ENCODE data around the gene CES3. TPM values are rescaled to one million over a fixed set of nuclear protein-coding genes. Genes with fewer than 3 reads are reported as not detected.
A peak's percentile ranks its signal among the peaks of the same experiment; 100 is the strongest.

Gene CES3
- total and polyA plus RNA-seq, 11 donors, result 0.08 to 1.7 (median 0.88) TPM

GRCh38 chr16:66996324-66996982, 35.4 kb downstream of the CES3 start:
- intact Hi-C loops (cut with DNase I), result no loop called here
- DNase-seq, result peak in 2 of 5 donors; percentile 18 to 73
- Histone ChIP-seq H3K27me3 (no peaks in the 10 kb centered on the region), H3K4me3 (no peak overlapping the region), H3K27ac (peak overlapping the region in 11 of 12 donors; percentile 36 to 83 (median 63)), H3K9me3 (no peaks in the 10 kb centered on the region), H3K4me1 (peaks cover 0 to 35% (median 12%) of the 10 kb centered on the region in 12 donors), H3K36me3 (no peaks in the 10 kb centered on the region)
- TF ChIP-seq POLR2A (IDR thresholded peaks at IDR 0.05), result no peak
- TF ChIP-seq CTCF (IDR thresholded peaks at IDR 0.05), result no peak
- 50 to 70% (median 60%) methylated on average over 2 to 6 of the region's 6 CpGs for WGBS, 4 donors
- ATAC-seq, result peak; percentile 83 to 89 (median 86)

GRCh38 chr16:66996983-66997358, 35.9 kb downstream of the CES3 start:
- peak; percentile 50 to 75 (median 54) for ATAC-seq
- 35 to 47% (median 41%) methylated on average over 3 of the region's 3 CpGs for WGBS, 4 donors
- TF ChIP-seq CTCF (IDR thresholded peaks at IDR 0.05), result no peak
- no peak for TF ChIP-seq POLR2A (IDR thresholded peaks at IDR 0.05)
- Histone ChIP-seq H3K27ac (peak overlapping the region in 11 of 12 donors; percentile 36 to 83 (median 68)), H3K36me3 (no peaks in the 10 kb centered on the region), H3K9me3 (no peaks in the 10 kb centered on the region), H3K4me1 (peaks cover 0 to 35% (median 14%) of the 10 kb centered on the region in 12 donors), H3K27me3 (no peaks in the 10 kb centered on the region), H3K4me3 (no peak overlapping the region)
- DNase-seq, result no peak
- intact Hi-C loops (cut with DNase I), result no loop called here

- Histone ChIP-seq H3K27me3 (peaks cover 0 to 8% (median 0%) of the 10 kb centered on the region in 9 donors), H3K27ac (peak overlapping the region in 4 of 12 donors; percentile 20 to 65 (median 49)), H3K4me3 (peak overlapping the region; percentile 22 to 65 (median 57)), H3K4me1 (peaks cover 0 to 35% (median 14%) of the 10 kb centered on the region in 12 donors), H3K9me3 (no peaks in the 10 kb centered on the region), H3K36me3 (no peaks in the 10 kb centered on the region)
- DNase-seq (peak; percentile 35 to 77 (median 61)), ATAC-seq (peak in 3 of 4 donors; percentile 22 to 45 (median 36))
- no peak for TF ChIP-seq CTCF (IDR thresholded peaks at IDR 0.05)
- TF ChIP-seq POLR2A (IDR thresholded peaks at IDR 0.05), result peak in 1 of 2 donors; percentile 15
- intact Hi-C loops (cut with DNase I), result no loop called here
- 3 to 13% (median 6%) methylated on average over 37 to 89 of the region's 89 CpGs for WGBS, 4 donors
These were observed 39.6 kb downstream of the CES3 start for GRCh38 chr16:67000384-67001351.

GRCh38 chr16:67001726-67002125, 40.7 kb downstream of the CES3 start:
- Histone ChIP-seq H3K4me3 (no peak overlapping the region), H3K27ac (no peak overlapping the region), H3K36me3 (no peaks in the 10 kb centered on the region), H3K27me3 (peaks cover 0 to 8% (median 0%) of the 10 kb centered on the region in 9 donors), H3K4me1 (peaks cover 0 to 25% (median 13%) of the 10 kb centered on the region in 12 donors), H3K9me3 (no peaks in the 10 kb centered on the region)
- no peak for TF ChIP-seq POLR2A (IDR thresholded peaks at IDR 0.05)
- no peak for TF ChIP-seq CTCF (IDR thresholded peaks at IDR 0.05)
- ATAC-seq (no peak), DNase-seq (no peak)
- intact Hi-C loops (cut with DNase I), result no loop called here
- 83 to 91% (median 88%) methylated on average over 3 of the region's 3 CpGs for WGBS, 4 donors
